Stimulated activated CD4-positive, alpha-beta T cell treated with anti-CD3 and anti-CD28 coated beads, Interleukin-2, amount 100 ng/mL, for 48 hours (primary cell): ENCODE measurements around the gene ADIPOR2.

ENCODE experiments used
- DNase-seq, 2 donors: peaks; one replicate each; pipeline ENCODE4 v3.0.0-alpha.2; 2020

Gene ADIPOR2

DNA sequence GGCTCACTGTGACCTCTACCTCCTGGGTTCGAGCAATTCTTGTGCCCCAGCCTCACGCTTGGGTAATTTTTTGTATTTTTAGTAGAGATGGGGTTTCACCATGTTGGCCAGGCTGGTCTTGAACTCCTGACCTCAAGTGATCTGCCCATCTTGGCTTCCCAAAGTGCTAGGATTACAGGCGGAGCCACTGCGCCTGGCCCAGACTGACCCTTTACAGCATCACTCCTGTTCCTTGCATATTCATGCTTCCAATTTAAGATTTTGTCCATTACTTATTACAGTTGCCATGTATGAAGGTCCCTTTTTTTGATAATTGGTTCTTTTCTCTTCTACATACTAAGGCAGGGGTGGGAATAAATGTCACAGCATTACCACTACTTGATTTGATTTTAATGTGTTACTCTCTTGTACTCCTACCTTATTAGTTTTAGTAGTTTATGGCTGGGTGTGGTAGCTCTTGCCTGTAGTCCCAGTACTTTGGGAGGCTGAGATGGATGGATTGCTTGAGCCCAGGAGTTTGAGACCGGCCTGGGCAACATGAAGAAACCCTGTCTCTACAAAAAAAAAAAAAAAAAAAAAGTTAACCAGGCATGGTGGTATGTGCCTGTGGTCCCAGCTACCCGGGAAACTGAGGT lies 46.9 kb downstream of the ADIPOR2 start:
- DNase-seq: no peak

DNA sequence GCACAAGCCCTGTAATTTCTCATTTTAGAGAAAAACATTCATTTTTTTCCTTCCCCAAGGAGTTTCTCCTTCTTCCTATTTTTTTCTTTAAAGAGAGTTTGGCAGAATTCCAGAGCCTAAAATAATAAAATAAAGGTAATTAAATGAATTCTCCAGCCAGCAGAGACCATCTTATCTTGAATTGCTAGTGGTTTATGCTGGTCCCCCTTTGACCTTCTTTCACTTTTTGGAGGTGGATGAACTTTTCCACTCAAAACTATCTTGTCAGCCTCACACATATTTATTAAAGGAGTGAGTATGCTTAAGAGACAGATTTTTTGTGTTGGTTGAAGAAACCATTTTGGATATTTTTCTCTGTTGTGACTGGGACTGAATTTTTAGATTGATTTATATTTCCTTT lies 47.6 kb downstream of the ADIPOR2 start:
- no peak for DNase-seq

DNA sequence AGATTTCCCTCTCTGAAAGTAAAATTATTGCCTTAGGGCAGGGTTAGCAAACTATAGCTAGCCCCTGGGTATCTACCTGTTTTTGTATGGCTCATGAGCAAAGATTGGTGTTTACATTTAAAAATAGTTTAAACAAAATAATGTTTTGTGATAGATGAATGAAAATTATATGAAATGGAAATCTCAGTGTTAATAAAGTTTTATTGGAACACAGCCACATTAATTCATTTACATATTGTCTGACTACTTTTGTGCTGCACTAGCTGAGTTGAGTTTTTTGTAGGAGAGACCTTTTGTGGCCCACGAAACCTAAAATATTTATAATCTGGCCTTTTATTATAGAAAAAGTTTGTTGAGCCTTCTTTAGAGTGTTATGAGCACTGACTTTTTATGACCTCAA lies 48.5 kb downstream of the ADIPOR2 start:
- DNase-seq: no peak

DNA sequence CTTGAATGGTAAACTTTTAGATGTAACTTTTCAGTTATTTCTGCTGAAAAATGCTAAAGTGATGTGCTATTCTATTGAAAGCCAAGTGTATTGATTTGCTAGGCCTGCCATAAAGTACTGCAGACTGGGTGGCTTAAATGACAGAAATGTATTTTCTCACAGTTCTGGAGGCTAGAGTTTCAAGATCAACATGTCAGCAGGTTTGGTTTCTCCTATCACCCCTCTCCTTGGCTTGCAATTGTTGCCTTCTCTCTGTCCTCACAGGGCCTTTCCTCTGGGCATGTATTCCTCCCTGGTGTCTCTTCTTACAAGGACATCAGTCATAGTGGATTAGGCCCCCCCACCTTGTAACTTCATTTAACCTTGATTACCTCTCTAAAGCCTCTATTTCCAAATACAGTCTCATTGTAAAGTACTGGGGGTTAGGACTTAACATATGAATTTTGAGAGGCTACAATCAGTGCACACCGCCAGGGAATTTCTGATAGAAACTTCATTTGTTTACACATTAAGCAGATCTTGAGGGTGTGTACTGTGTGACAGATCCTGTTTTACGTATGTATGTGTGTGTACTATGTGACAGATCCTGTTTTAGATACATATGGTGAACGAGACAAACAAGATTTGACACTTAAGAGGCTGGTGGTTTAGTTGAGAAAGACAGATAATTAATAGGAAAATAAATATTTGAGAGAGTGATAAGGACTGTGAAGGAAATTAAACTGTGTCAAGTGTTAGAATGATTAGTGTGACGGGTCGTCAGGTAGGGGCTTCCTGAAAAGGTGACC lies 49.5 kb downstream of the ADIPOR2 start:
- DNase-seq: no peak

DNA sequence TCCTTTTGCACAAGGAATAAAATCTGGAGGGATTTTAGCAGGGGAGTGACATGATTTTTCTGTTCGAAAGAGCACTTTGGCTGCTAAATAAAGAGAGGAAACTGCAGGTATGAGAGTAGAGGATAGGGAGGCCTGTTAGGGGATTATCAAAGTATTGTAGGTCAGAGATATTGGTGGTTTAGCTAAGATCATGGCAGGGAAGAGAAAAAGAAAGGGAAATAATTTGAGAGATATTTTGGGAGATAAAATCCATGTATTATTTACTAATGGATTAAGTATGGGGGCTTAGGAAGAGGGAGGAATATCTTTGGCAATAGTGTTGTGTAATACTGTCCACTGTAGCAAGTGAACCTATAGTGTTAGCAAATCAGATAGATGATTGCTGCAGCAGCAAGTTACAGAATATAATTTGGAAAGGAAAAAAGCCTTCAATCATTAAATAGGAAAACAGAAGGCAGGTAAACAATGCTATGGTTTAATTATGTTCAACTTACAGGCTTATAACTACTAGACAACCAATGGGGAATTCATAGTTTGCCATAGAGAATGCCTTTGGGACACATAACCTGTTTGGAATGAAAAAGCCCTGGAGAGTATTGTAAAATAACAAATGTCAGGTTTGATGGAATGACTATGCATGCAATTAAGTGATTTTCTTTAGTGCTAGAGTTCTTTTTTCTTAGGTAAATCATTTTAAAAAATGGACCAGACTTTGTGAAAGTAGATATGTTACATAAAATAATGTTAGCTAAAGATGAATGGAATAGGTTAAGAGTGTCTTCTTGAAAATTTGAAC lies 50.5 kb downstream of the ADIPOR2 start:
- no peak for DNase-seq

DNA sequence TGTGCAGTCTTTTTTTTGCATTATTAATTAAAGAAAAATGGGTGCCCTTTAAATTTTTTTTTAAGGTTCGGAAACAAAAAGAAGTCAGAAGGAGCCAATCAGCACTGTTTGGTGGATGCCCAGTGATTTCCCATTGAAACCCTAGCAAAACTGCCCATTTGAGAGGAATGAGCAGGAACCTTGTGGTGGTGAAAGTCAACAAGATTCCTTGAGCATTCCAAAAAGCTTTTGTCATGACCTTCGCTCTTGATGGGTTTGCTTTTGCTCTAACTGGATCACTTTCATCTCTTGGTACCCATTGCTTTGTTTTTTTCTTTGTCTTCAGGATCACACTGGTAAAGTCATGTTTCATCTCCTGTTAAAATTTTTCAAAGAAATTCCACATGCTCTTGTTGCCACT lies 54.1 kb downstream of the ADIPOR2 start:
- no peak for DNase-seq

DNA sequence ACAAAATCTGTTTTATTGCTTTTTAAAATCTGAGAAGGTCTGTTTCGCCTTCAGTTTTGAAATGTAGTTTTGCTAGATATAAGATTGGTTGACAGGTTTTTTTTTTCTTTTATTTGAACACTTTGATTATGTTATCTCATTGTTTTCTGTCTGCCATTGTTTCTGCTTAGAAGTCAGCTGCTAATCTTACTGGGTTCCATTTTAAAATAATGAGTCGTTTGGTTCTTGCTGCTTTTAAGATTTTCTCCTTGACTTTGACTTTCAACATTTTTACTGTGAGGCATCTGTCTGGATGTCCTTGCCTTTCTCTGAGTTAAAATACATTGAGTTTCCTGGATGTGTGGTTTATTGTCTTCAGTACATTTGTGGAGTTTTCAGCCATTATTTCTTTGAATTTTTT lies 56.7 kb downstream of the ADIPOR2 start:
- no peak for DNase-seq

DNA sequence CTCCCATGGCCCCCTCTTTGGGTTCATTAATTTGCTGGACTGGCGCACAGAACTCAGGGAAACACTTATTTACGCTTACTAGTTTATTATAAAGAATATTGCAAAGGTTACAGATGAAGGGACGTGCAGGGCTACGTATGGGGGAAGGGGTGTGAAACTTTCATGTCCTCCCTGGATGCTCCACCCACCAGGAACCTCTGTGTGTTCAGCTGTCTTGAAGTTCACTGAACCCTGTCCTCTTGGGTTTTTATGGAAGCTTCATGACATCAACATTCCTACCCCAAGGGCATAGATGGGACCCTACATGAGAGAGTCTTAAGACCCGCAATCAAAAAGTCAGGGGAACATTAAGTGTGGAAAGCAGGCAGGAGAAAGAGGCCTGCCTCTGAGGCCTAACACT lies 58.1 kb downstream of the ADIPOR2 start:
- no peak for DNase-seq

DNA sequence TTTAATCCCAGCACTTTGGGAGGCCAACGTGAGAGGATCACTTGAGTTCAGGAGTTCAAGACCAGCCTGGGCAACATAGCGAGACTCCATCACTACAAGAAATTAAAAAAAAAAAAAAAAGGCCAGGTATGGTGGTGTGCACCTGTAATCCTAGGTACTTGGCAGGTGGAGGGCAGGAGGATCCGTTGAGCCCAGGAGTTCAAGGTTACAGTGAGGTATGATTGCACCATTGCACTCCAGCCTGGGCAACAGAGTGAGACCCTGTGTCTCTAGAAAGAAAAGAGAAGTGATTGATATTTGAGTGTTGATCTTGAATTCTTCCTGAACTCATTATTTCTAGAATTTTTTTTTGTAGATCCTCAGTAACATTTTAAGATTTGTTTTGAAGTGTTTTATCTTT lies 59.4 kb downstream of the ADIPOR2 start:
- DNase-seq: no peak

DNA sequence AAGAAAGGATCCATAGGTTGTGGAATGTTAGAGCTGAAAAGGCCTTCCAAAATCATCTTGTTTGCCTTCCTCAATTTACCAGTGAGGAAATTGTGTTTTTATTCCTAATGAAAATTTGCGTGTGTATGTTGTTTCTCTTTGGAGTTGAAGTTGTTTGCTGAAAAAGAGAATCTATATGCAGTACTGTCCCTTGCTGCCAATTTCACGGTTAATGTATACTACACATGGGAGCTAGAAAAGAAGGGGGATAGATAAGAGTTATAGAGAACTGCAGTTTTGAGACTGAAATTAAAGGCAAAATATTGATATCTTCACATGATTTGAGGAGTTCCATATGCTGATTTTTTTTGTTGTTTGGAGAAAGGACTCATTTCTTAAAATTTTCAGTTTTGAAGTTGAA lies 67.5 kb downstream of the ADIPOR2 start:
- no peak for DNase-seq

DNA sequence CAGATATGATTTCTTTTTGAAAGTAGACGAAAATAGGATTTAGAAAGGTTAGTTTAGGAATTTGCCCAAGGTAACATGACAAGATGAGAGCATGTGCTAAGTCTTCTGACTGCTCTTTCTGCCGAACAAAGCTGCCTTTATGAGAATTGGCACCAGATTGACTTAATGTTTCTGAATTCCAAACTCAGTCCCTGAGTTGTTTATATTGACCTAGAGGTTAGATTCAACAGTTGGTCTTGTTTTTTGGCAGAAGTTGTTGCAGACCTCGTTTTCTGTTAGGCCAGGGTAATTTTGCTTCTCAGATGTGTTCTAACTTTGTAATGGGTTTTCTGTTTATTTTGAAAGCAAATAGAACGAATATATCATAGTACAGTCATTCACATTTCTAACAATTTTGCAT lies 68.0 kb downstream of the ADIPOR2 start:
- no peak for DNase-seq

DNA sequence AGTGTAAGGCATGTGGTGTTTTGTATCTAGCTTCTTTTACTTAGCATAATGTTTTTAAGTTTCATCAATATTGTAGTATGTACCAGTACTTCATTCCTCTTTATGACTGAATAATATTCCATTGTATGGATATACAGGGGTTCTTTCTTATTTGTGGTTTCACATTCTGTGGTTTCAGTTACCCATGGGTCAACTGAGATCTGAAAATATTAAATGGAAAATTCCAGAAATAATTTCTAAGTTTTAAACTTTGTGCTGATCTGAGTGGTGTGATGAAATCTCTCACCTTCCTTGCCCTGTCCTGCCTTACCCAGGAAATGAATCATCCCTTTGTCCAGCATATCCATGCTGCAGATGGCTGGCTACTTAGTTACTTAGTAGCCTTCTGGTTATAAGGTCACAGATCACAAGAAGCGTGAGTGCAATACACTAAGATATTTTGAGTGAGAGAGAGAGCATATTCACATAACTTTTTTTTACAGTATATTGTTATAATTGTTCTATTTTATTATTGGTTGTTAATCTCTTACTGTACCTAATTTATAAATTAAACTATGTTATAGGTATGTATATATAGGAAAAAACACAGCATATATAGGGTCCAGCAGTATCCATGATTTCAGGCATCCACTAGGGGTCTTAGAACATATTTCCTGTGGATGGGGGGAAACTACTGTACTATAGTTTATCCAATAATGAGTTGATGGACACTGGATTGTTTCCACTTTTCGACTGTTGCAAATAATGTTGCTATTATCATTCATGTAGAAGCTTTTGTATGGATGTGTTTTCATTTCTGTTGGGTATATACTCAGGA lies 69.9 kb downstream of the ADIPOR2 start:
- no peak for DNase-seq

DNA sequence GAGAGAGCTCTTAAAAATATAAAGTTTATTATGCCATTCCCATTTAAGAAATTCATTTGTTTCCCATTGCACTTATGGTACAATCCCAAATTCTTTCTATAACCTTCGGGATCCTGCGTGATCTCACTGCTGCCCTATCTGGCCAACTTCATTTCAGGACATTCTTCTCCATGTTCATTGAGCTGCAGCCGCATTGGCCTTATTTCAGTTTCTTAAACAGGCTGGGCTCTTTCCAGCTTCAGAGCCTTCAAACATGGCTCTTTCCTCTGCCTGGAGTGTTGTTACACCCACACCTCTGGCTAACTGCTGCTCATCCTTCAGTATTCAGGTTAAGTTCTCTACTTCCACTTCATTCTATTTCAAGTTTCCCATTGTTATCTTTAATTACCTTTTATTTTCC lies 71.0 kb downstream of the ADIPOR2 start:
- no peak for DNase-seq

DNA sequence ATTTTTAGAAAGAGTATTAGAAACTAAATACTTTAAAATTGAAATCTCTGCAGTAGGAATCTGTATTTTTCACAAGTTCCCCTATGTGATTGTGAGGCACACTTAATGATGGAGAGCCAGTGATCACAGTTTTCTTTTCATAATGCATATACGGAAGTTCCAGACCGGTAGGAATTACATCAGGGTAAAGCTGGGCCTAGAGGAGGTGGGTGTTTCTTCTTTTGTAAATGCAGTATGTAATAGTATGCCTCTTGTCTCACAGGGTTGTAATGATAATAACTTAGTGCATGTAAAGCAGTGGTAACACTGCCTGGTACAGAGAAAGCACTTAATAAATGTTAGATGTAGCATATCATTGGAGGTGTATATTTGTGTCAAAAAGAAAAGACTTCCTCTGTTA lies 72.3 kb downstream of the ADIPOR2 start:
- DNase-seq: no peak

DNA sequence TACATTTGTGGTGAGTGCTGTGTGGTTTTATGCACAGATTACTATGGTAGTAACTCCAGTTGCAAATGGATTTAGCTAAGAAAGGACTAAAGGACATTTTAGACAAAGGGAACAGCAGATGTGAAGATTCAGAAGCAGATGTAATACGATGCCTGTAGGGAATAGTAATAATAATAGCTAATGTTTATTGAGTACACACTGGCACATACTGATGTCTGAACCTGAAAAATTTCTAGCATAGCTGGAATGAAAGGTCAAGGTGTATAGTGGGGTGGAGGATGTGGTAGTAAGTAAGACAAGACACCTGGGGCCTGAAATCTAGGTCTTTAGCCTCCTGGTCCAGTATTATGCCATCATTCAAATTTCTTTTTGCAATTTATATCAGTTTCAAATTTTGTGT lies 75.2 kb downstream of the ADIPOR2 start:
- no peak for DNase-seq

DNA sequence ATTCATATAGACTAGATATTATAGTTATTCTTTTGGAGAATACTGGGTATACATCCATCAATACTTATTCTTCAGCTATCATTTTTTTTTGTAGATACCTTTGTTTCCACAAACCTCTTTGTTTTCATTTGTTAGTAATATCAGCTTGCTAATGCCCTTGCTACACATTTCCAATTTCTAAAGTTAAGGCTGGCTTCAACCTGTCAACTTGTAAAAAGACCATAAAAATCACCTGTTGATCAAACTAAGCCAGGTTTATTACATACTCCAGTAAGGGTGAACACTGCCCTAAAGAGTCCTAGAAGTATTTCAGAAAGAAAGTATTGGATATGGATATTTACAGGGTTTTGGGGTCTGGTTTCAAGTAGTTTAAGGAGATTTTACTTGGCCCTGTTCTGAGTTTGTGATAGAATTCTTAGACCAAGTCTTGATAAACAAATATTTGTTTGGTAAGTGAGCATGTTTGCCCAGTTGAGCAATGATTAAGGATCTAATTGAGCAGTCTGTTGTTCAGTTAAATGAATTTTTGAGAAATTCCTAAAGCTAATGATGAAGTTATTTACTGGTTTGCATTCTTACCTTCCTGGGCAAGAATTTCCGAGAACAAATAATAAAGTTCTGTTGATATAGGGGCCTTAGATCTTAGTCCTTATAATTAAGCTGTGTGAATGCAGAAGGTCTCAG lies 76.7 kb downstream of the ADIPOR2 start:
- DNase-seq: no peak

DNA sequence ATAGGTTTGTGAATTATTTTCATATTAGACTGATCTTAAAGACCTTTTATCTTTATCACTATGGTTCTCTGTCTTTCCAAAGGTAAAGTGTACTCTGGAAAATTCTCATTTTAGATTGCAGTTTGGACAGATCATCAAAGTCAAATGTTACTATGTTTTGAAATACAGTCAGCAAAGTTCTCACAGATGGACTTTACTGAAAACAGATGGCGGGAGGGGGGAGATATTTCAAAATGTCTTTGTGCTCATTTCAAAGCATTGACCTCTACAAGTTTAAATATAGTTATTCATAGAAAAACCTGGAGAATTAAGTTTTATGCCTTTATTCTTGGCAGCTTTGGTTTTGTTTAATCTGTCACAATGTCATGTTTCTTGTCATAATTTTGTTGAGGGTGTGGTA lies 77.7 kb downstream of the ADIPOR2 start:
- no peak for DNase-seq

DNA sequence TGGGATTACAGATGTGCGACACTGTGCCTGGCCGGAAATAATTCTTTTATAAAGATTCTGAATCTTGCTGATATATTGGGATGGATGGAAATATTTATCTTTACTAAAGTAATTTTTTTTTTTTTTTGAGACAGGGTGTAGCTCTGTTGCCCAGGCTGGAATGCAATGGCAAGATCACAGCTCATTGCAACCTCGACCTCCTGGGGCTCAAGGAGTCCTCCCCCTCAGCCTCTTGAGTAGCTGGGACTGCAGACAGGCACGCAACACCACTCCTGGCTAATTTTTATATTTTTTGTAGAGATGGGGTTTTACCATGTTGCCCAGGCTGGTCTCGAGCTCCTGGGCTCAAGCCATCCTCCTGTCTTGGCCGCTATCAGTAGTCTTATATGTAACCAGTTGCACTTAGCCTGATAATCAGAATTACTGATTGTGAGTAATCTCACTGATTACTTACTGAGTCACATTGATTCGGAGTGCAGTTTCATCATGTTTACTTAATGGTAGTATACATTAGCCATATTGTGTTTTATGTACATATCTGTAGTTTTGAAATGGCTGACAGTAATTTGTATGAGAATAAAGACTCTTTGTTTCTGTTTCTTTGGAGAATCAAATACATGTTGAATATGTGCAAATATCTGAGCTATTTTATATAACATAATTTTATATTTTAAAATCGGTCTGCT lies 79.1 kb downstream of the ADIPOR2 start:
- no peak for DNase-seq

DNA sequence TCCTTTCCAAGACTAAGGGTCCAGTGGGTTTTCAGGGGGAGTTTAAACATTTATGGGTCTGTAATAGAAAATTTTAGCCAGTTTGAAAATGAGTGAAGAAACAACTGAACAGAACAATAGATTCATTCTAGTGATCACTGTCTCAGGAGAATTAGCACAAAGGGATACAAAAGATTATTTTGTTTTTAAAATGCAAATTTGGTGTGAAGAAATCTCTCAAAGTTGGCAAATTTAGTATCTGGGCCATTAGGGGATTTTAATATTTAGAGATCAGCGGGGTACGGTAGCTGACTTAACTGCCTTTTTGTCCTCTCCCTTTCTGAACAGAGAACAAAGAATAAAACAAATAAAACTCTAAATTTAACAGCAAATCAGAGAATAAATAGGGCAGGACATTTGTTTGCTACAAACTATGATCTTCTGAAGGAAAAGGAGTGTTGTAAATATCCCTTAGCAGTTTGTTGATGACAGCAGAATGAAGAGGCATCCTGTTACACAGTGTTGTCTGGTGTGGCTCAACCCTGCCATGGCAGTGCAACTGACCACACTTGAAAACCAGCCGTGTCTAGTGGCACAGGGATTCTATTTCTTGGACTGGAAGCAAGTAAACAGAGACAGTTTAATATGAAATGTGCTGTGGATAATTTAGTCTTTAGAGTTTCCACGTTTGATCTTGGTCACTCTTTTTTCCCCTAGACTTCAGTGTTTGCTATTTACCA lies 83.2 kb downstream of the ADIPOR2 start:
- DNase-seq: no peak

DNA sequence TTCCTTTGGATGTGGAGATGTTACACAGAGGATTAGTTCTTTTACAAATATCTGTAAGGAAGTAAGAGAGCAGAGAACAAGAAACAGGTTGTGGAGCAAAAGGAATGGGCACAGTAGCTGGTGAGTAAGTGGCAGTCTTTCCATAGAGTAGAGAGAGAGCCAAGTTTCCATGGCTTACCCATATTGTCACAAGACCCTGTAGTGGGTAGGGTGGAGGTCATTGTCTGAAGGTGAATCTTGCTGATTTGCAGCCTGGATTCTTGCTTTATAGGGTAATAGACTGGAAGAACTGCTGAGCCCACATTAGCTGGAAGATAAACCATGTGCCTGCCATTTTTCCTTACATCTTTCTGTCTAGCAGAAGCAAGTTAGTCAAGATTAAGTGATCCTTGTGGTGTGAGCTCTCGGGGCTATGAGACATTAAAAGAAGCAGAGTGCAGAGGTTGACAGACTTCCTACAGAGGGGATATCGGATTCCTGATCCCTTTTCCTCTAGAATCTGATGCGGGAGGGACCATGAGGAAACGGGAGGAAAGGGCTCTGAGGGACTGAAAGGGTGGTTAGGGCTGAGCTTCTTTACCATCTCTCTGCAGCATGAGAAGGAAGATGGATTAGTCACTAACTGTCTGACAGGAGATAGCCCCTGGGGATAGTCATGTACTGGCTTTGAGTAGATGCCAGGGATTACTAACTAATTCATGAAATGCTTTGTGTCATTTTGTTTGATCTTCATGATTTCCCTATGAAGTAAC lies 85.5 kb downstream of the ADIPOR2 start:
- DNase-seq: no peak
